GM12801 (cell line): ENCODE results near the gene SLC37A1.

Experiments used
- CTCF ChIP-seq: IDR thresholded peaks from one replicate; pipeline ENCODE4 v1.5.1; 2011; ENCODE audit warnings: control low read depth; ENCODE audit not compliant: insufficient read length; ENCODE audit errors: extremely low read depth

Gene SLC37A1

GRCh38 chr21:42524341-42525028, 10.8 kb downstream of the SLC37A1 start:
- TF ChIP-seq CTCF = no peak

- TF ChIP-seq CTCF = no peak
Measured at GRCh38 chr21:42525029-42525581, 11.5 kb downstream of the SLC37A1 start.

GRCh38 chr21:42525676-42526378, 12.2 kb downstream of the SLC37A1 start:
- TF ChIP-seq CTCF = no peak

GRCh38 chr21:42526379-42526727, 12.7 kb downstream of the SLC37A1 start:
- no peak for TF ChIP-seq CTCF

GRCh38 chr21:42527127-42527488, 13.5 kb downstream of the SLC37A1 start:
- no peak for TF ChIP-seq CTCF

DNA sequence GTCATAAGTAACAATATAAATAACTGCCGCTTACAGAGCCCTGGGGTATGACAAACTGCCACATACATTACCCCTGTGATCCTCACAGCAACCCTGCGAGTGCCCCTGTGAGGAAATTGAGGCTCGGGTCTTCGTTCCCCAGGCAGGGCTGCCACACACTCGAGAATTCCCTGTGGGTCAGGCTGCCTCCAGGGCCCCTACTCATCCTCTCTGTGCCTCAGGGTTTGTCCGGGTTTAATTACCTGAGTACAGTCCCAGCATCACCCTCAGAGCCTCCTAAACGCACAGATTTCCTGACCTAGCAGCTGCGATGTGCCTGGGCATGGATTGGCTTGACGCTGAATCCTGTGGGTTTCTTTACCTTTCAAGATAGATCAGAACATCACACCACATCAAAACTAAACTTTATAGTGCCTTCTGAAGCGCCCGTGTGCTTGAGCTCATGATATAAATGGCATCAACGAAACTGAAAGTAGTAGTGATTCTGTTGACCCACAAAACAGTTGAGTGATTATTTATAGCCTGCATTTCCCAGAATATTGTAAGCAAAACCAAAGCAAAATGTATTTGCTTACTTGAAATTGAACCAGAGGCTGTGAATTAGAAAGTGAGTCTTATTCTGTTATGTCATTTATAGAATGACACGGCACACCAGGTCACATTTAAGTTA, 14.0 kb downstream of the SLC37A1 start:
- no peak for TF ChIP-seq CTCF

DNA sequence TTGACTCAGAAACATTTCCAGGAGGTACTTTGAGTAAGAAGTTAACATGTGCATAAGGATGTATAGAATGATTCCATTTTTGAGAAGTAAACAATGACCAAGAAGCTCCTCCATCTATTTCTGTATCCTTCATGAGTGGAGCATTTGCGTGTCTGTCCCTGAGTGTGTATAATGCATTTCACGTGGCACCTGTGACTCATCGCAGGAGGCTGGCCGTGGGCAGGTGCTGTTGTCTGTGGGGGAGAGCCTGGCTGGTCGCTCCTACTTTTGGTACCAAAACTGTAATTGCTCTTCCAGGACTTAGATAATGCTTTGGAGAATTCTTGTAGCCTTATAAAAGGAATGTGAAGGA, 16.5 kb downstream of the SLC37A1 start:
- TF ChIP-seq CTCF = no peak
